SU-DHL-6 (cell line): ENCODE measurements around the gene GMDS.

Source experiments
- H2AFZ ChIP-seq: fragments of 200-600 bp; sonication (generic); 2 replicates; pipeline ENCODE4 v1.6.1; 2014; ENCODE audit warnings: low read depth, mild to moderate bottlenecking, moderate library complexity, mixed read lengths, antibody characterized with exemption, low read length; ENCODE audit not compliant: severe bottlenecking
- H3F3A ChIP-seq: fragments of 200-600 bp; shearing (Covaris generic); 2 replicates; pipeline ENCODE4 v1.6.0; 2016; ENCODE audit warnings: antibody characterized with exemption, mild to moderate bottlenecking; ENCODE audit not compliant: insufficient read depth
- H3K27ac ChIP-seq: fragments of 200-600 bp; sonication (generic); 2 replicates; pipeline ENCODE4 v1.5.1; 2016; ENCODE audit warnings: low read depth, mild to moderate bottlenecking, low read length, moderate library complexity, mixed read lengths
- H3K27me3 ChIP-seq: fragments of 200-600 bp; sonication (generic), shearing (Covaris generic); 2 replicates; pipeline ENCODE4 v1.6.0; 2014; ENCODE audit warnings: mild to moderate bottlenecking, low read length
- H3K36me3 ChIP-seq: fragments of 200-600 bp; sonication (generic); 2 replicates; pipeline ENCODE4 v1.6.1; 2014; ENCODE audit warnings: mild to moderate bottlenecking, low read length, mixed read lengths
- H3K4me2 ChIP-seq: fragments of 300-600, 200-600 bp; shearing (Covaris generic), sonication (generic); 2 replicates; pipeline ENCODE4 v1.6.0; 2014; ENCODE audit warnings: low read length, low read depth, mild to moderate bottlenecking; ENCODE audit not compliant: poor library complexity, severe bottlenecking
- H3K4me3 ChIP-seq: fragments of 200-600 bp; sonication (generic); 2 replicates; pipeline ENCODE4 v1.5.1; 2014; ENCODE audit warnings: antibody characterized with exemption, low read length, mild to moderate bottlenecking, mixed read lengths; ENCODE audit not compliant: insufficient read depth, poor library complexity, severe bottlenecking
- H3K79me2 ChIP-seq: fragments of 200-600 bp; sonication (generic); 2 replicates; pipeline ENCODE4 v1.6.1; 2014; ENCODE audit warnings: mild to moderate bottlenecking, low read length, moderate library complexity; ENCODE audit not compliant: insufficient read depth
- H3K9ac ChIP-seq: fragments of 200-600 bp; sonication (generic); 2 replicates; pipeline ENCODE4 v1.7.0; 2014; ENCODE audit warnings: mild to moderate bottlenecking, low read length
- H3K9me2 ChIP-seq: fragments of 200-600 bp; sonication (generic); replicated peaks from 2 replicates; pipeline ENCODE4 v1.6.1; 2014; ENCODE audit warnings: low read length; ENCODE audit not compliant: insufficient read depth
- H3K9me3 ChIP-seq: fragments of 200-600 bp; sonication (generic); 2 replicates; pipeline ENCODE4 v1.6.1; 2014; ENCODE audit warnings: low read length, mixed read lengths; ENCODE audit not compliant: insufficient read depth
- H4K20me1 ChIP-seq: fragments of 200-600 bp; sonication (generic); 2 replicates; pipeline ENCODE4 v1.6.1; 2014; ENCODE audit warnings: low read depth, mild to moderate bottlenecking, antibody characterized with exemption, low read length, moderate library complexity, mixed read lengths
- CTCF ChIP-seq: fragments of 200-600 bp; sonication (generic); IDR thresholded peaks from one replicate; pipeline ENCODE4 v1.5.1; 2017; ENCODE audit warnings: antibody characterized with exemption, mild to moderate bottlenecking, low read length, moderate library complexity; ENCODE audit not compliant: insufficient read depth, poor library complexity, severe bottlenecking
- EZH2phosphoT487 ChIP-seq: fragments of 200-600 bp; sonication (generic), shearing (Covaris generic); conservative IDR thresholded peaks from 2 replicates; pipeline ENCODE4 v1.6.1; 2018; ENCODE audit warnings: mild to moderate bottlenecking, antibody characterized with exemption, low read length, moderate library complexity, mixed read lengths

Gene GMDS

GRCh38 chr6:1773700-1774099 lies 471.7 kb downstream of the GMDS start:
- H3K4me3 ChIP-seq: no peak overlapping the region
- H3F3A ChIP-seq: no peaks in the 10 kb centered on the region
- no peaks in the 10 kb centered on the region for H3K9me3 ChIP-seq
- H3K79me2 ChIP-seq: no peaks in the 10 kb centered on the region
- no peaks in the 10 kb centered on the region for H3K36me3 ChIP-seq
- no peak overlapping the region for H3K9ac ChIP-seq
- TF ChIP-seq EZH2phosphoT487 (no peak), CTCF (no peak)
- no peaks in the 10 kb centered on the region for H3K9me2 ChIP-seq
- H3K4me2 ChIP-seq: no peak overlapping the region
- H3K27ac ChIP-seq: no peak overlapping the region
- H2AFZ ChIP-seq: no peak overlapping the region
- no peaks in the 10 kb centered on the region for H4K20me1 ChIP-seq
- H3K27me3 ChIP-seq: no peaks in the 10 kb centered on the region

GRCh38 chr6:1770968-1771723 lies 474.3 kb downstream of the GMDS start:
- Histone ChIP-seq H4K20me1 (no peaks in the 10 kb centered on the region), H3K36me3 (no peaks in the 10 kb centered on the region), H2AFZ (no peak overlapping the region), H3K4me3 (no peak overlapping the region), H3K27me3 (no peaks in the 10 kb centered on the region), H3K79me2 (no peaks in the 10 kb centered on the region), H3F3A (no peaks in the 10 kb centered on the region), H3K9me3 (no peaks in the 10 kb centered on the region), H3K9me2 (no peaks in the 10 kb centered on the region), H3K27ac (no peak overlapping the region), H3K9ac (no peak overlapping the region), H3K4me2 (no peak overlapping the region)
- TF ChIP-seq CTCF (no peak), EZH2phosphoT487 (no peak)

GRCh38 chr6:1770435-1770843 lies 475.0 kb downstream of the GMDS start:
- Histone ChIP-seq H3K4me2 (no peak overlapping the region), H3K79me2 (no peaks in the 10 kb centered on the region), H2AFZ (no peak overlapping the region), H3K9ac (no peak overlapping the region), H4K20me1 (no peaks in the 10 kb centered on the region), H3K27ac (no peak overlapping the region), H3K27me3 (no peaks in the 10 kb centered on the region), H3K4me3 (no peak overlapping the region), H3K36me3 (no peaks in the 10 kb centered on the region), H3F3A (no peaks in the 10 kb centered on the region), H3K9me2 (no peaks in the 10 kb centered on the region), H3K9me3 (no peaks in the 10 kb centered on the region)
- TF ChIP-seq EZH2phosphoT487: no peak
- TF ChIP-seq CTCF: no peak
